ENCODE data around the gene FBXO8.

Gene FBXO8

GRCh38 chr4:174320494-174321199 is 37.2 kb upstream of the FBXO8 start:
- ChIA-PET CTCF (interaction anchor here (0.8 to 1.2 kb wide), 2 partner anchors 102 to 337 kb away, joined by 3 read pairs; no protein-coding TSS in a partner anchor), POLR2A (no interaction called here)
- H3K36me3 ChIP-seq (ENCODE audit: control insufficient read depth in 2 of 2, insufficient read depth in 1 of 2, low read length in 2 of 2), result peaks cover 0 to 17% of the 10 kb centered on the region in 2 experiments; a peak in 1 of 3 replicates
- no peak overlapping the region for H3K27ac ChIP-seq (ENCODE audit: extremely low read depth, low read depth, low read length)
- H3K4me3 ChIP-seq (ENCODE audit: low read depth, low read length), result no peak overlapping the region
- H3K9me3 ChIP-seq (ENCODE audit: control insufficient read depth, insufficient read depth, low read depth, low read length), result no peaks in the 10 kb centered on the region
- H3K4me1 ChIP-seq (ENCODE audit: control insufficient read depth, insufficient read depth, low read length), result peaks cover 3% of the 10 kb centered on the region; the same call in 1 of the 2 replicates
- TF ChIP-seq ZBTB11 (tag by site-specific recombination; conservative IDR thresholded peaks at IDR 0.05; ENCODE audit: low read depth) (no peak), ZNF404 (tag by site-specific recombination; IDR thresholded peaks at IDR 0.05) (no peak), KLF16 (tag by site-specific recombination; IDR thresholded peaks at IDR 0.05) (no peak)

GRCh38 chr4:174318829-174319764 is 35.6 kb upstream of the FBXO8 start:
- POLR2A ChIA-PET, result no interaction called here
- Histone ChIP-seq H3K4me1 (ENCODE audit: control insufficient read depth, insufficient read depth, low read length) (peaks cover 3% of the 10 kb centered on the region; the same call in 1 of the 2 replicates), H3K27ac (ENCODE audit: extremely low read depth, low read depth, low read length) (no peak overlapping the region), H3K36me3 (ENCODE audit: control insufficient read depth in 2 of 2, insufficient read depth in 1 of 2, low read length in 2 of 2) (peaks cover 0 to 17% of the 10 kb centered on the region in 2 experiments; a peak in 1 of 3 replicates), H3K4me3 (ENCODE audit: low read depth, low read length) (no peak overlapping the region), H3K9me3 (ENCODE audit: control insufficient read depth, insufficient read depth, low read depth, low read length) (no peaks in the 10 kb centered on the region)
- CTCF ChIA-PET, result interaction anchor here (0.6 to 1.2 kb wide), 18 partner anchors 13 to 898 kb away, joined by 3 to 7 read pairs (median 3); no protein-coding TSS in a partner anchor
- TF ChIP-seq ZEB2 (tag by site-specific recombination; IDR thresholded peaks at IDR 0.05) (no peak), ZNF121 (tag by site-specific recombination; IDR thresholded peaks at IDR 0.05) (0 out of 2 replicates have a peak, but pooled peaks have one; percentile 15), ZNF335 (tag by site-specific recombination; conservative IDR thresholded peaks at IDR 0.05) (0 out of 2 replicates have a peak, but pooled peaks have one; percentile 13), ZNF654 (tag by site-specific recombination; IDR thresholded peaks at IDR 0.05; ENCODE audit: low read depth) (peak; percentile 63)

GRCh38 chr4:174317531-174317930 is 34.1 kb upstream of the FBXO8 start:
- ChIA-PET POLR2A (no interaction called here), CTCF (no interaction called here)
- TF ChIP-seq PRDM6 (tag by site-specific recombination; IDR thresholded peaks at IDR 0.05) (peak; percentile 39; the same call in 1 of the 2 replicates), PBX3 (CRISPR knock-in tag; IDR thresholded peaks at IDR 0.05) (no peak)
- no peak overlapping the region for H3K4me3 ChIP-seq (ENCODE audit: low read depth, low read length)
- peaks cover 0 to 27% of the 10 kb centered on the region in 2 experiments; a peak in 1 of 3 replicates for H3K36me3 ChIP-seq (ENCODE audit: control insufficient read depth in 2 of 2, insufficient read depth in 1 of 2, low read length in 2 of 2)
- no peak overlapping the region for H3K27ac ChIP-seq (ENCODE audit: extremely low read depth, low read depth, low read length)
- no peaks in the 10 kb centered on the region for H3K9me3 ChIP-seq (ENCODE audit: control insufficient read depth, insufficient read depth, low read depth, low read length)
- H3K4me1 ChIP-seq (ENCODE audit: control insufficient read depth, insufficient read depth, low read length), result peaks cover 3% of the 10 kb centered on the region; the same call in 1 of the 2 replicates

Measured in HEK293 (cell line).